C4-2B (cell line): ENCODE results near the gene CIDEA.

Experiments
- ZFX ChIP-seq: fragments of 450-650 bp; IDR thresholded peaks from 2 replicates; pipeline ENCODE4 v1.6.1; 2017
- TF ChIP-seq, protein P1 (sequence below): fragments of 450-650 bp; conservative IDR thresholded peaks from 2 replicates; pipeline ENCODE4 v1.5.1; 2017; ENCODE audit warnings: mild to moderate bottlenecking

DNA sequence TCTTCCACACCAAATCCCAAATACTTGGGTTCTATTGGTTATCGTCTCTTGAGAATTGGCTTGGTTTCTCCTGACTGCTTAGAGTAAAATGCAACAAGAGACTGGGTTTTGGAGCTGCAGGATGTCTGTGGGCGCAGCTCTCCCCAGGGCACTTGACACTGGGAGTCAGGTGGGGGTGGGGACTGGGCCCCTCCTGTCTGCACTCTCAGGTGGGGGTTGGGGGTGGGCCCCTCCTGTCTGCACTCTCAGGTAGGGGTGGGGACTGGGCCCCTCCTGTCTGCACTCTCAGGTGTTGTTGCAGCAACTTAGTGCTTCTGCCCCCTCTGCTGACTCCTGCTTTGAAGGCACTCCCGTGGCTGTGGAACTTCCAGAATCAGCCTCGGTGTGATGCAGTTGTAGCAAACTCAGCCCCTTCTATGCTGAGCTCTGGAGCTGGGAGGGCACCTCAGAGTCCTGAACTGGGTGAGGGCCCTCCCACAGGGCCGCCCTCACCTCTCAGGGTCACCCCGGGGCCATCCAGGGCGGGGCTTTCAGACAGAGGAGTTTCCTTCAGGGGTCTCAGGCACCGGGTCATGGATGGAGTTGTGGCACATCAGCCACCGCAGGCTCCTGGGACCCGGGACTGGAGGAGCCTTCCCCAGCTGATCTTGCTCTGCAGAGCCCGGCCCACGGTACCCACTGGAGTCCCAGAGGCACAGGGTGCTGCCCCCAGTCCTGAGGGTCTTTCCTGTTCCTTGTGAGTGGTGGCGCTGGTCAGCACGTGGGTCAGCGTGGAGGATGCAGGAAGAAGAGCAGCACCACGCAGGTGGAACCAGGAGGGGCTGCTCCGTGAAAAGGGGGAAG is 22.9 kb upstream of the CIDEA start:
- TF ChIP-seq, protein P1, sequence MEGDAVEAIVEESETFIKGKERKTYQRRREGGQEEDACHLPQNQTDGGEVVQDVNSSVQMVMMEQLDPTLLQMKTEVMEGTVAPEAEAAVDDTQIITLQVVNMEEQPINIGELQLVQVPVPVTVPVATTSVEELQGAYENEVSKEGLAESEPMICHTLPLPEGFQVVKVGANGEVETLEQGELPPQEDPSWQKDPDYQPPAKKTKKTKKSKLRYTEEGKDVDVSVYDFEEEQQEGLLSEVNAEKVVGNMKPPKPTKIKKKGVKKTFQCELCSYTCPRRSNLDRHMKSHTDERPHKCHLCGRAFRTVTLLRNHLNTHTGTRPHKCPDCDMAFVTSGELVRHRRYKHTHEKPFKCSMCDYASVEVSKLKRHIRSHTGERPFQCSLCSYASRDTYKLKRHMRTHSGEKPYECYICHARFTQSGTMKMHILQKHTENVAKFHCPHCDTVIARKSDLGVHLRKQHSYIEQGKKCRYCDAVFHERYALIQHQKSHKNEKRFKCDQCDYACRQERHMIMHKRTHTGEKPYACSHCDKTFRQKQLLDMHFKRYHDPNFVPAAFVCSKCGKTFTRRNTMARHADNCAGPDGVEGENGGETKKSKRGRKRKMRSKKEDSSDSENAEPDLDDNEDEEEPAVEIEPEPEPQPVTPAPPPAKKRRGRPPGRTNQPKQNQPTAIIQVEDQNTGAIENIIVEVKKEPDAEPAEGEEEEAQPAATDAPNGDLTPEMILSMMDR, result no peak
- no peak for TF ChIP-seq ZFX
